Caco-2 (cell line): ENCODE measurements around the gene ALDH5A1. TPM values are rescaled to one million over a fixed set of nuclear protein-coding genes. Genes with fewer than 3 reads are reported as not detected.

Source experiments
- BruUV-seq: library from RNA; stranded (reverse); fragments of 400-500 nt; replicated peaks from 2 replicates; lab custom pipeline; 2021; lab: Mats Ljungman, UMichigan
- CTCF ChIA-PET: fragments of 300-600 bp; sonication (Branson Sonifier 250); formaldehyde crosslinking; loops from one replicate; lab custom pipeline; 2022; ENCODE audit warnings: antibody characterized with exemption; lab: Charles Lee
- POLR2A ChIA-PET: fragments of 300-600 bp; sonication (Branson Sonifier 250); formaldehyde crosslinking; loops from one replicate; lab custom pipeline; 2022; ENCODE audit warnings: antibody characterized with exemption; lab: Charles Lee
- DNase-seq, 2 experiments: peaks; one replicate each; pipeline versions ENCODE4 v3.0.0 to v3.0.0-alpha.2; 2020 to 2022
- H3K27me3 ChIP-seq: replicated peaks from 2 replicates; pipeline ENCODE4 v1.6.0; 2011; ENCODE audit warnings: low read length; ENCODE audit not compliant: control insufficient read depth, insufficient read depth
- H3K36me3 ChIP-seq: 2 replicates; pipeline ENCODE4 v1.5.1; 2011; ENCODE audit warnings: low read length; ENCODE audit not compliant: control insufficient read depth, insufficient read depth
- H3K4me1 ChIP-seq: fragments of 250-450 bp; sonication (Bioruptor Pico); 2 replicates; pipeline ENCODE4 v1.5.1; 2020; ENCODE audit warnings: mild to moderate bottlenecking
- H3K4me3 ChIP-seq: 2 replicates; pipeline ENCODE4 v1.5.1; 2011; ENCODE audit warnings: low read depth, mild to moderate bottlenecking, control low read depth, low read length
- H3K9me3 ChIP-seq: fragments of 250-450 bp; sonication (Bioruptor Pico); 2 replicates; pipeline ENCODE4 v1.5.1; 2020; ENCODE audit warnings: mild to moderate bottlenecking, moderate library complexity
- H3K27ac Mint-ChIP-seq: one replicate; pipeline ENCODE4 v1.8.0; 2022; ENCODE audit warnings: mixed read lengths; ENCODE audit not compliant: unreplicated experiment
- H3K27me3 Mint-ChIP-seq: one replicate; pipeline ENCODE4 v1.8.0; 2022; ENCODE audit warnings: mixed read lengths; ENCODE audit not compliant: insufficient read depth, unreplicated experiment
- H3K36me3 Mint-ChIP-seq: one replicate; pipeline ENCODE4 v1.8.0; 2022; ENCODE audit warnings: mild to moderate bottlenecking, mixed read lengths; ENCODE audit not compliant: insufficient read depth, unreplicated experiment
- H3K4me1 Mint-ChIP-seq: one replicate; pipeline ENCODE4 v1.8.0; 2022; ENCODE audit warnings: low read depth, mixed read lengths; ENCODE audit not compliant: unreplicated experiment
- H3K4me3 Mint-ChIP-seq: one replicate; pipeline ENCODE4 v1.8.0; 2022; ENCODE audit warnings: mild to moderate bottlenecking, moderate library complexity, mixed read lengths; ENCODE audit not compliant: unreplicated experiment
- H3K9me3 Mint-ChIP-seq: one replicate; pipeline ENCODE4 v1.8.0; 2022; ENCODE audit warnings: mixed read lengths; ENCODE audit not compliant: unreplicated experiment
- intact Hi-C: fragments of 100-400 bp; cut with micrococcal nuclease; formaldehyde crosslinking; loops from one replicate; pipeline ENCODE4 v1.10.0; 2022; ENCODE audit not compliant: unreplicated experiment
- total RNA-seq: library from RNA; stranded (reverse); gene quantifications from 2 replicates; pipeline ENCODE4 v1.2.3, GENCODE V29; 2022
- TF ChIP-seq, protein P1 (sequence below), 2 experiments: fragments of 200-600 bp in 1 of 2; IDR thresholded peaks; 1 replicate in 1 of 2; 2 replicates in 1 of 2; pipeline versions ENCODE4 v1.5.1 to v1.8.0; 2011 to 2022; ENCODE audit warnings: antibody characterized with exemption in 1 of 2, control low read depth in 1 of 2, inconsistent platforms in 1 of 2, low read depth in 1 of 2, low read length in 1 of 2, mild to moderate bottlenecking in 1 of 2, moderate library complexity in 1 of 2; ENCODE audit not compliant: insufficient read depth in 1 of 2, severe bottlenecking in 1 of 2, unreplicated experiment in 1 of 2

ALDH5A1 gene
- total RNA-seq, 1 experiment from 2014 or later, result 45.3 TPM

DNA sequence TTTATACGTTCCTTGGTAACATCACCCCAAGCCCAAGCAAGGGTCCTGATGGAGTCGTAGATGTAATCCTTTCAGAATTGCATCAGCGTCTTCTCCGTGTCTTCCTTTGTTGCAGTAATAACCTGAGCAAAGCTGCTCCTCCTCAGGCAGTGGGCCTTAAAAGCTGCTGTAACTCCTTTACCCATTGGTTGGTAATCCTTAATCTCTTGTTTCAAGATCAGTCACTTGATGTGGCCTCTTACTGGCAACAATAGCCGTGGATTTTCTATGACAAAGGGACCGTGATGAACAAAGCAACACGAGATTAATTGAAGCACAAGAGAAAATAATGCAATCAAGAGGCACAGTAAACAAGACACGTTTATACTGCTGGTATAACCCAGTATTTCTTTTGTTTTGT lies 44.6 kb downstream of the ALDH5A1 start:
- no peak overlapping the region for H3K27ac Mint-ChIP-seq
- no peaks in the 10 kb centered on the region for H3K4me1 Mint-ChIP-seq
- H3K27me3 ChIP-seq, result no peaks in the 10 kb centered on the region
- no peaks in the 10 kb centered on the region for H3K9me3 Mint-ChIP-seq
- H3K9me3 ChIP-seq, result no peaks in the 10 kb centered on the region
- H3K36me3 ChIP-seq, result no peaks in the 10 kb centered on the region
- BruUV-seq, result no TSS peak
- no peak for DNase-seq
- H3K4me3 Mint-ChIP-seq, result no peak overlapping the region
- POLR2A ChIA-PET, result no interaction called here
- no peak overlapping the region for H3K4me3 ChIP-seq
- intact Hi-C loops, result no loop called here
- TF ChIP-seq, protein P1, sequence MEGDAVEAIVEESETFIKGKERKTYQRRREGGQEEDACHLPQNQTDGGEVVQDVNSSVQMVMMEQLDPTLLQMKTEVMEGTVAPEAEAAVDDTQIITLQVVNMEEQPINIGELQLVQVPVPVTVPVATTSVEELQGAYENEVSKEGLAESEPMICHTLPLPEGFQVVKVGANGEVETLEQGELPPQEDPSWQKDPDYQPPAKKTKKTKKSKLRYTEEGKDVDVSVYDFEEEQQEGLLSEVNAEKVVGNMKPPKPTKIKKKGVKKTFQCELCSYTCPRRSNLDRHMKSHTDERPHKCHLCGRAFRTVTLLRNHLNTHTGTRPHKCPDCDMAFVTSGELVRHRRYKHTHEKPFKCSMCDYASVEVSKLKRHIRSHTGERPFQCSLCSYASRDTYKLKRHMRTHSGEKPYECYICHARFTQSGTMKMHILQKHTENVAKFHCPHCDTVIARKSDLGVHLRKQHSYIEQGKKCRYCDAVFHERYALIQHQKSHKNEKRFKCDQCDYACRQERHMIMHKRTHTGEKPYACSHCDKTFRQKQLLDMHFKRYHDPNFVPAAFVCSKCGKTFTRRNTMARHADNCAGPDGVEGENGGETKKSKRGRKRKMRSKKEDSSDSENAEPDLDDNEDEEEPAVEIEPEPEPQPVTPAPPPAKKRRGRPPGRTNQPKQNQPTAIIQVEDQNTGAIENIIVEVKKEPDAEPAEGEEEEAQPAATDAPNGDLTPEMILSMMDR (IDR thresholded peaks at IDR 0.05; ENCODE audit: insufficient read depth in 1 of 2, low read depth in 1 of 2, low read length in 1 of 2, severe bottlenecking in 1 of 2, unreplicated experiment in 1 of 2), result no peak
- H3K36me3 Mint-ChIP-seq, result no peaks in the 10 kb centered on the region
- no peaks in the 10 kb centered on the region for H3K27me3 Mint-ChIP-seq
- CTCF ChIA-PET, result interaction anchor here (1.6 kb wide), 1 partner anchor 18 kb away, joined by 4 read pairs; no protein-coding TSS in a partner anchor
- H3K4me1 ChIP-seq, result no peaks in the 10 kb centered on the region

DNA sequence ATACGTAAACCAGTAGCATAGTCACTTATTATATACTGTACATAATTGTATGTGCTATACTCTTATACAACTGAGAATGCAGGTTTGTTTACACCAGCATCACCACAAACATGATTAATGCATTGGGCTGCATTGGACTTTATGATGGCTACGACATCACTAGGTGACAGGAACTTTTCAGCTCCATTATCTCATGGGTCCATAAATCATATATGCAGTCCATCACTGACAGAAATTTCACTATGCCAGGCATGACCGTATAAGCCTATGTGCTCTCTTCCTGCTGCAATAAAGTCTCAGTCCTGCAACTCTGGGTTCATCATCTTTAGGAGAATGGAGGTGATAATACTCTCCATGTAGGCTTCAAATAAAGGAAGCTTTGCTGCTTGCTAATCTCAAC lies 45.4 kb downstream of the ALDH5A1 start:
- Mint-ChIP-seq H3K36me3 (no peaks in the 10 kb centered on the region), H3K9me3 (no peaks in the 10 kb centered on the region), H3K27ac (no peak overlapping the region), H3K4me3 (no peak overlapping the region), H3K4me1 (no peaks in the 10 kb centered on the region), H3K27me3 (no peaks in the 10 kb centered on the region)
- Histone ChIP-seq H3K4me1 (no peaks in the 10 kb centered on the region), H3K4me3 (no peak overlapping the region), H3K27me3 (no peaks in the 10 kb centered on the region), H3K36me3 (no peaks in the 10 kb centered on the region), H3K9me3 (no peaks in the 10 kb centered on the region)
- TF ChIP-seq, protein P1 (IDR thresholded peaks at IDR 0.05; ENCODE audit: insufficient read depth in 1 of 2, low read depth in 1 of 2, low read length in 1 of 2, severe bottlenecking in 1 of 2, unreplicated experiment in 1 of 2), result no peak
- ChIA-PET POLR2A (no interaction called here), CTCF (no interaction called here)
- BruUV-seq, result no TSS peak
- intact Hi-C loops, result no loop called here
- DNase-seq, result no peak

DNA sequence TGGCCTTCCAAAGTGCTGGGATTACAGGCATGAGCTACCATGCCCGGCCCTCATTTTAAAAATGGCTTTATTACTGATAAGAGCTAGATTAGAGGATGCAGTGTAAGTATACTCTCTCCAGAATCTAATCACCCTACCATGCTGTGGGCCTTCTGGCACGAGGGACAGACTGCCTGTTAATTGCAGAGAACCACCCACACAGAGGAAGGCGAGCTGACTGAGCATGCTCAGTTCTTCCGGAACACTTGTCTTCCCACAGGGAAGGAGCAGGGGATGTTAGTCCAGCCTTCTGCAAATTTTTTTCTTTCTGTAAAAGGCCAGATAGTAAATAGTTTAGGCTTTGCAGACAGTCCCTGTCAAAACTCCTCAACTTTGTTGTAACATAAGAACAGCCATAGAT lies 48.9 kb downstream of the ALDH5A1 start:
- no peaks in the 10 kb centered on the region for H3K36me3 ChIP-seq
- TF ChIP-seq, protein P1 (IDR thresholded peaks at IDR 0.05; ENCODE audit: insufficient read depth in 1 of 2, low read depth in 1 of 2, low read length in 1 of 2, severe bottlenecking in 1 of 2, unreplicated experiment in 1 of 2), result no peak
- no peak overlapping the region for H3K4me3 Mint-ChIP-seq
- DNase-seq, result no peak
- H3K9me3 ChIP-seq, result no peaks in the 10 kb centered on the region
- POLR2A ChIA-PET, result no interaction called here
- no peaks in the 10 kb centered on the region for H3K4me1 Mint-ChIP-seq
- no TSS peak for BruUV-seq
- no peak overlapping the region for H3K4me3 ChIP-seq
- intact Hi-C loops, result no loop called here
- no peaks in the 10 kb centered on the region for H3K27me3 ChIP-seq
- H3K27me3 Mint-ChIP-seq, result no peaks in the 10 kb centered on the region
- no peaks in the 10 kb centered on the region for H3K4me1 ChIP-seq
- no peaks in the 10 kb centered on the region for H3K9me3 Mint-ChIP-seq
- H3K27ac Mint-ChIP-seq, result no peak overlapping the region
- CTCF ChIA-PET, result no interaction called here
- H3K36me3 Mint-ChIP-seq, result no peaks in the 10 kb centered on the region
